Lung (tissue), 16 donors: ENCODE results near the gene LARP1. TPM values are rescaled to one million over a fixed set of nuclear protein-coding genes. Genes with fewer than 3 reads are reported as not detected.

ENCODE experiments used
- ATAC-seq: fragments of 200-7000 bp; cut with Tn5 transposase; one replicate; pipeline ENCODE4 v1.9.1; 2020; ENCODE audit warnings: moderate number of reproducible peaks; ENCODE audit not compliant: insufficient read depth, low FRiP score
- DNase-seq, 3 donors: peaks; one replicate each; pipeline ENCODE4 v3.0.0-alpha.2; 2013 to 2017
- H3K27ac ChIP-seq, 2 donors: one replicate each; pipeline ENCODE4 v1.5.1; 2013; ENCODE audit warnings: mild to moderate bottlenecking in 2 of 2, moderate library complexity in 2 of 2, control low read depth in 1 of 2, inconsistent platforms in 1 of 2, low read depth in 1 of 2, low read length in 1 of 2
- H3K27me3 ChIP-seq, 3 donors: one replicate each; pipeline ENCODE4 v1.5.1; 2013; ENCODE audit warnings: low read length in 2 of 3; ENCODE audit not compliant: control insufficient read depth in 3 of 3, insufficient read depth in 3 of 3
- H3K36me3 ChIP-seq, 4 donors: one replicate each; pipeline ENCODE4 v1.5.1; 2013; ENCODE audit warnings: low read length in 4 of 4, mild to moderate bottlenecking in 1 of 4, moderate library complexity in 1 of 4; ENCODE audit not compliant: control insufficient read depth in 4 of 4, insufficient read depth in 4 of 4
- H3K4me1 ChIP-seq, 5 donors: one replicate each; pipeline ENCODE4 v1.5.1; 2013; ENCODE audit warnings: low read length in 5 of 5, mild to moderate bottlenecking in 2 of 5, moderate library complexity in 1 of 5; ENCODE audit not compliant: control insufficient read depth in 5 of 5, insufficient read depth in 5 of 5
- H3K4me3 ChIP-seq: one replicate; pipeline ENCODE4 v1.5.1; 2013; ENCODE audit warnings: mild to moderate bottlenecking, control low read depth, moderate library complexity
- H3K9ac ChIP-seq, 2 donors: one replicate each; pipeline ENCODE4 v1.5.1; 2013; ENCODE audit warnings: low read length in 2 of 2, control low read depth in 1 of 2; ENCODE audit not compliant: insufficient read depth in 1 of 2
- H3K9me3 ChIP-seq, 4 donors: one replicate each; pipeline ENCODE4 v1.5.1; 2013; ENCODE audit warnings: low read length in 3 of 4, mild to moderate bottlenecking in 1 of 4, moderate library complexity in 1 of 4; ENCODE audit not compliant: control insufficient read depth in 4 of 4, insufficient read depth in 3 of 4
- CTCF ChIP-seq: IDR thresholded peaks from 2 replicates; pipeline ENCODE4 v1.5.1; 2012; ENCODE audit warnings: mild to moderate bottlenecking; ENCODE audit errors: control extremely low read depth, extremely low read depth
- WGBS, 2 donors: extraction: QIAGEN DNeasy Blood & Tissue Kit; methylation state at CpG; one replicate each; pipeline ENCODE4 v1.1.7; 2013; 5-methylcytosine and 5-hydroxymethylcytosine counted together
- long read RNA-seq, 5 donors: transcript quantifications; one replicate each; lab custom pipeline, GENCODE V29; 2026
- polyA plus RNA-seq, 2 donors: library from polyadenylated mRNA; stranded (reverse); fragments of 200-250 nt; gene quantifications; one replicate each; pipeline ENCODE4 v1.2.1, GENCODE V29; 2013
- total RNA-seq, 2 donors: library from RNA; depleted of rRNA in 1 of 2; stranded (reverse); fragments of >200 nt in 1 of 2; gene quantifications; one replicate each; pipeline ENCODE4 v1.2.1, GENCODE V29; 2014 to 2021
- donor health status: control.
- donor health status: control.
- donor health status: Bipolar disorder and iron deficiency.
- donor health status: healthy.
- donor health status: DM: yes; HTN: yes; CAD: no.

LARP1 gene
- total RNA-seq (100 to 1,000 TPM in 1 of 2 donors, 10 to 100 TPM in 1; 75.7 to 199 TPM), polyA plus RNA-seq (10 to 100 TPM; 30.5 to 47.7 TPM)
- long read RNA-seq, donor 1, partial matches to known transcripts: 0 of 1 reads
- long read RNA-seq, donor 1, other reads (novel, unspliced or antisense): 0 of 1 reads
- long read RNA-seq, donor 2, partial matches to known transcripts: 25 of 26 reads
- long read RNA-seq, donor 2, other reads (novel, unspliced or antisense): 0 of 26 reads
- long read RNA-seq, donor 3, partial matches to known transcripts: 0 of 2 reads
- long read RNA-seq, donor 3, other reads (novel, unspliced or antisense): 0 of 2 reads
- long read RNA-seq, donor 4, partial matches to known transcripts: 0 of 4 reads
- long read RNA-seq, donor 4, other reads (novel, unspliced or antisense): 0 of 4 reads
- long read RNA-seq, donor 5, partial matches to known transcripts: 43 of 48 reads
- long read RNA-seq, donor 5, other reads (novel, unspliced or antisense): 0 of 48 reads

- no peak for TF ChIP-seq CTCF
- Histone ChIP-seq H3K4me3 (peak within 1 kb of the TSS; percentile 99), H3K9ac (peak within 1 kb of the TSS; percentile 71 to 87), H3K36me3 (no peaks in the 10 kb centered on the region), H3K9me3 (no peaks in the 10 kb centered on the region), H3K4me1 (peaks cover 3 to 34% (median 11%) of the 10 kb centered on the region in 5 donors), H3K27me3 (no peaks in the 10 kb centered on the region), H3K27ac (peak within 1 kb of the TSS; percentile 97 to 98)
- ATAC-seq (peak; percentile 9), DNase-seq (peak in 2 of 3 donors; percentile 36 to 43)
- whole genome bisulfite sequencing, 2 donors: 1% methylated on average over 46 to 74 of the region's 75 CpGs
These were observed at the start of gene LARP1 for GRCh38 chr5:154755361-154756008. TSS of gene LARP1 (plus strand) at chr5:154755377. CDS start at chr5:154755758, 381 bp downstream.

- H3K27ac ChIP-seq: no peak overlapping the region
- no peaks in the 10 kb centered on the region for H3K27me3 ChIP-seq
- no peak overlapping the region for H3K9ac ChIP-seq
- no peaks in the 10 kb centered on the region for H3K9me3 ChIP-seq
- DNase-seq (no peak), ATAC-seq (no peak)
- no peaks in the 10 kb centered on the region for H3K36me3 ChIP-seq
- H3K4me1 ChIP-seq: peaks cover 0 to 2% (median 0%) of the 10 kb centered on the region in 5 donors
- TF ChIP-seq CTCF: no peak
- no peak overlapping the region for H3K4me3 ChIP-seq
- WGBS, 2 donors: 94 to 96% methylated on average over 1 of the region's 1 CpG
These were observed 48.8 kb upstream of the LARP1 start for GRCh38 chr5:154706416-154706815.

- DNase-seq: no peak
- 92 to 93% methylated on average over 5 of the region's 5 CpGs for whole genome bisulfite sequencing, 2 donors
- Histone ChIP-seq H3K27ac (no peak overlapping the region), H3K4me3 (no peak overlapping the region), H3K9me3 (no peaks in the 10 kb centered on the region), H3K9ac (no peak overlapping the region), H3K36me3 (no peaks in the 10 kb centered on the region), H3K4me1 (no peaks in the 10 kb centered on the region), H3K27me3 (no peaks in the 10 kb centered on the region)
- ATAC-seq: no peak
- no peak for TF ChIP-seq CTCF
These were observed 47.5 kb upstream of the LARP1 start for GRCh38 chr5:154707641-154708040.
